SK-N-SH (cell line): ENCODE data around the gene APP. TPM values are rescaled to one million over a fixed set of nuclear protein-coding genes. Genes with fewer than 3 reads are reported as not detected.
"Not testable (repeated sequence)": the region's sequence is repeated elsewhere in the genome, so short reads cannot be mapped to it uniquely, and the experiment has no call there.

Experiments used
- CTCF ChIA-PET: fragments of 300-600, 350-600 bp; formaldehyde crosslinking; extraction: SDS; loops from one replicate; lab custom pipeline; 2021; lab: Yijun Ruan, JAX
- POLR2A ChIA-PET: fragments of 350-600 bp; sonication (Branson Sonifier 250); formaldehyde crosslinking; extraction: SDS; loops from one replicate; lab custom pipeline; 2020; ENCODE audit warnings: antibody characterized with exemption, inconsistent platforms; lab: Yijun Ruan, JAX
- DNase-seq: peaks from one replicate; pipeline ENCODE4 v3.0.0; 2012
- H2AFZ ChIP-seq: fragments of 200-600 bp; sonication (generic); 2 replicates; pipeline ENCODE4 v1.8.1; 2016; ENCODE audit warnings: antibody characterized with exemption, mild to moderate bottlenecking, low read depth
- H3F3A ChIP-seq: fragments of 200-600 bp; sonication (generic); replicated peaks from 2 replicates; pipeline ENCODE3; 2016; ENCODE audit warnings: antibody characterized with exemption, mild to moderate bottlenecking; ENCODE audit not compliant: insufficient read depth
- H3K27ac ChIP-seq, 2 experiments: fragments of 200-500 bp in 1 of 2; fragments of 200-600 bp in 1 of 2; sonication (Bioruptor generic) in 1 of 2; sonication (generic), shearing (Covaris generic) in 1 of 2; 2 replicates each; pipeline versions ENCODE4 v1.5.1 to v1.6.1; 2014 to 2016; ENCODE audit warnings: low read depth in 2 of 2, inconsistent platforms in 1 of 2, low read length in 1 of 2, mild to moderate bottlenecking in 1 of 2, mixed read lengths in 1 of 2
- H3K27me3 ChIP-seq: fragments of 200-600 bp; sonication (generic), shearing (Covaris generic); 2 replicates; pipeline ENCODE4 v1.6.1; 2016; ENCODE audit warnings: mixed run types; ENCODE audit not compliant: insufficient read depth
- H3K36me3 ChIP-seq, 2 experiments: fragments of 200-500 bp in 1 of 2; fragments of 200-600 bp in 1 of 2; sonication (Bioruptor generic) in 1 of 2; sonication (generic) in 1 of 2; replicated peaks in 1 of 2; 2 replicates each; pipeline versions ENCODE3 to v1.5.1; 2014 to 2016; ENCODE audit warnings: low read length in 1 of 2, mild to moderate bottlenecking in 1 of 2; ENCODE audit not compliant: insufficient read depth in 2 of 2, control insufficient read depth in 1 of 2
- H3K4me1 ChIP-seq, 2 experiments: fragments of 200-500 bp in 1 of 2; fragments of 200-600 bp in 1 of 2; sonication (Bioruptor generic) in 1 of 2; sonication (generic), shearing (Covaris generic) in 1 of 2; 2 replicates each; pipeline versions ENCODE4 v1.5.1 to v1.6.1; 2014 to 2016; ENCODE audit warnings: low read depth in 1 of 2, low read length in 1 of 2, mixed run types in 1 of 2; ENCODE audit not compliant: insufficient read depth in 2 of 2, control insufficient read depth in 1 of 2
- H3K4me2 ChIP-seq: fragments of 200-600 bp; sonication (generic), shearing (Covaris generic); 2 replicates; pipeline ENCODE4 v1.6.1; 2017; ENCODE audit warnings: mixed run types
- H3K4me3 ChIP-seq, 2 experiments: fragments of 200-500 bp in 1 of 2; fragments of 200-600 bp in 1 of 2; sonication (Bioruptor generic) in 1 of 2; sonication (generic), shearing (Covaris generic) in 1 of 2; 2 replicates each; pipeline versions ENCODE4 v1.5.1 to v1.8.1; 2014 to 2016; ENCODE audit warnings: low read depth in 2 of 2, inconsistent platforms in 1 of 2, low read length in 1 of 2, mild to moderate bottlenecking in 1 of 2, mixed read lengths in 1 of 2, moderate library complexity in 1 of 2
- H3K79me2 ChIP-seq: fragments of 200-600 bp; sonication (generic); 2 replicates; pipeline ENCODE4 v1.8.1; 2017; ENCODE audit warnings: mild to moderate bottlenecking; ENCODE audit not compliant: insufficient read depth
- H3K9ac ChIP-seq: fragments of 200-600 bp; sonication (generic); 2 replicates; pipeline ENCODE4 v1.6.1; 2017; ENCODE audit warnings: mixed run types
- H3K9me2 ChIP-seq: fragments of 200-600 bp; sonication (generic); 2 replicates; pipeline ENCODE4 v1.6.1; 2017; ENCODE audit warnings: mixed run types
- H3K9me3 ChIP-seq: fragments of 200-600 bp; sonication (generic); 2 replicates; pipeline ENCODE4 v1.6.1; 2017; ENCODE audit warnings: mixed run types, mild to moderate bottlenecking, moderate library complexity
- H4K20me1 ChIP-seq: fragments of 200-600 bp; sonication (generic); 2 replicates; pipeline ENCODE4 v1.6.1; 2017; ENCODE audit warnings: mild to moderate bottlenecking, mixed run types; ENCODE audit not compliant: insufficient read depth
- EZH2phosphoT487 ChIP-seq: fragments of 200-600 bp; sonication (generic); IDR thresholded peaks from 2 replicates; pipeline ENCODE4 v1.6.1; 2017; ENCODE audit warnings: low read depth, mixed run types, mild to moderate bottlenecking, antibody characterized with exemption, moderate library complexity, borderline replicate concordance
- GABPA ChIP-seq: IDR thresholded peaks from 2 replicates; pipeline ENCODE4 v1.4.0; 2012; ENCODE audit warnings: low read depth, mild to moderate bottlenecking
- NRF1 ChIP-seq: IDR thresholded peaks from 2 replicates; pipeline ENCODE4 v1.6.1; 2012; ENCODE audit warnings: low read depth, mild to moderate bottlenecking, low read length
- RCOR1 ChIP-seq: fragments of 150-350 bp; IDR thresholded peaks from 2 replicates; pipeline ENCODE4 v1.6.1; 2017; ENCODE audit warnings: antibody characterized with exemption, low read length
- REST ChIP-seq: IDR thresholded peaks from 2 replicates; pipeline ENCODE4 v1.6.1; 2012; ENCODE audit warnings: mild to moderate bottlenecking, low read depth, low read length, moderate library complexity
- SIN3A ChIP-seq: IDR thresholded peaks from 2 replicates; pipeline ENCODE4 v1.6.1; 2012; ENCODE audit warnings: low read depth, mild to moderate bottlenecking, low read length, moderate library complexity, borderline replicate concordance
- SMC3 ChIP-seq: IDR thresholded peaks from 2 replicates; pipeline ENCODE4 v1.6.1; 2012; ENCODE audit warnings: low read depth, low read length, improper control_type of control experiment
- TAF1 ChIP-seq: IDR thresholded peaks from 2 replicates; pipeline ENCODE4 v1.6.1; 2012; ENCODE audit warnings: low read depth, mild to moderate bottlenecking, low read length, moderate library complexity, borderline replicate concordance
- TEAD4 ChIP-seq: IDR thresholded peaks from 2 replicates; pipeline ENCODE4 v1.4.0; 2012; ENCODE audit warnings: mild to moderate bottlenecking, borderline replicate concordance; ENCODE audit not compliant: insufficient read depth
- YY1 ChIP-seq: IDR thresholded peaks from 2 replicates; pipeline ENCODE4 v1.4.0; 2012; ENCODE audit warnings: low read depth, mild to moderate bottlenecking
- WGBS: methylation state at CpG from one replicate; pipeline ENCODE4 v1.1.6; 2017; ENCODE audit warnings: low lambda C conversion rate; 5-methylcytosine and 5-hydroxymethylcytosine counted together
- polyA plus RNA-seq, 3 experiments: library from polyadenylated mRNA; depleted of rRNA; stranded (reverse); fragments of >200 nt; gene quantifications; 2 replicates each; pipeline ENCODE4 v1.2.3, GENCODE V29; 2012
- TF ChIP-seq, protein P1 (sequence below): fragments of 150-350 bp; IDR thresholded peaks from 2 replicates; pipeline ENCODE4 v1.6.1; 2017; ENCODE audit warnings: antibody characterized with exemption, low read length, low read depth, borderline replicate concordance

Gene APP
- polyA plus RNA-seq, 1 of the 3 experiments (the other 2 are of a cell fraction) = 780 TPM

- no peaks in the 10 kb centered on the region for H3F3A ChIP-seq
- 80% methylated on average over 9 of the region's 9 CpGs for WGBS
- TF ChIP-seq RCOR1 (no peak), REST (no peak), NRF1 (no peak), YY1 (no peak), SIN3A (no peak), TEAD4 (no peak), GABPA (no peak), EZH2phosphoT487 (no peak), SMC3 (no peak), TAF1 (no peak)
- TF ChIP-seq, protein P1, sequence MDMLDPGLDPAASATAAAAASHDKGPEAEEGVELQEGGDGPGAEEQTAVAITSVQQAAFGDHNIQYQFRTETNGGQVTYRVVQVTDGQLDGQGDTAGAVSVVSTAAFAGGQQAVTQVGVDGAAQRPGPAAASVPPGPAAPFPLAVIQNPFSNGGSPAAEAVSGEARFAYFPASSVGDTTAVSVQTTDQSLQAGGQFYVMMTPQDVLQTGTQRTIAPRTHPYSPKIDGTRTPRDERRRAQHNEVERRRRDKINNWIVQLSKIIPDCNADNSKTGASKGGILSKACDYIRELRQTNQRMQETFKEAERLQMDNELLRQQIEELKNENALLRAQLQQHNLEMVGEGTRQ = no peak
- no peaks in the 10 kb centered on the region for H3K9me2 ChIP-seq
- H3K36me3 ChIP-seq = peaks cover 9 to 11% of the 10 kb centered on the region in 2 experiments
- no peak overlapping the region for H3K9ac ChIP-seq
- H2AFZ ChIP-seq = no peak overlapping the region
- no peaks in the 10 kb centered on the region for H4K20me1 ChIP-seq
- no peak for DNase-seq
- no peak overlapping the region; a peak in 1 of 4 replicates for H3K27ac ChIP-seq
- H3K4me2 ChIP-seq = no peak overlapping the region
- no peaks in the 10 kb centered on the region for H3K9me3 ChIP-seq
- H3K4me3 ChIP-seq = no peak overlapping the region
- peaks cover 0 to 3% of the 10 kb centered on the region in 2 experiments; a peak in 2 of 4 replicates for H3K4me1 ChIP-seq
- POLR2A ChIA-PET = no interaction called here
- H3K79me2 ChIP-seq = peaks cover 12% of the 10 kb centered on the region; the same call in 1 of the 2 replicates
- CTCF ChIA-PET = interaction anchor here (0.9 to 1.8 kb wide), 2 partner anchors 142 to 145 kb away, joined by 3 to 4 read pairs; no protein-coding TSS in a partner anchor
- no peaks in the 10 kb centered on the region for H3K27me3 ChIP-seq
Measured at GRCh38 chr21:26025536-26026512, 144.7 kb downstream of the APP start.

GRCh38 chr21:26023406-26023805 lies 147.2 kb downstream of the APP start:
- H3K9me3 ChIP-seq, H3K27me3 ChIP-seq, H3K9ac ChIP-seq, POLR2A ChIA-PET, H3K4me1 ChIP-seq, CTCF ChIA-PET, H3K4me2 ChIP-seq, H3K4me3 ChIP-seq, H3F3A ChIP-seq, H2AFZ ChIP-seq, H3K9me2 ChIP-seq, H4K20me1 ChIP-seq, DNase-seq, H3K27ac ChIP-seq: not testable (repeated sequence)
- WGBS = 86% methylated on average over 4 of the region's 4 CpGs
- H3K79me2 ChIP-seq = peaks cover 12% of the 10 kb centered on the region; the same call in 1 of the 2 replicates
- peaks cover 13 to 20% of the 10 kb centered on the region in 2 experiments for H3K36me3 ChIP-seq

DNA sequence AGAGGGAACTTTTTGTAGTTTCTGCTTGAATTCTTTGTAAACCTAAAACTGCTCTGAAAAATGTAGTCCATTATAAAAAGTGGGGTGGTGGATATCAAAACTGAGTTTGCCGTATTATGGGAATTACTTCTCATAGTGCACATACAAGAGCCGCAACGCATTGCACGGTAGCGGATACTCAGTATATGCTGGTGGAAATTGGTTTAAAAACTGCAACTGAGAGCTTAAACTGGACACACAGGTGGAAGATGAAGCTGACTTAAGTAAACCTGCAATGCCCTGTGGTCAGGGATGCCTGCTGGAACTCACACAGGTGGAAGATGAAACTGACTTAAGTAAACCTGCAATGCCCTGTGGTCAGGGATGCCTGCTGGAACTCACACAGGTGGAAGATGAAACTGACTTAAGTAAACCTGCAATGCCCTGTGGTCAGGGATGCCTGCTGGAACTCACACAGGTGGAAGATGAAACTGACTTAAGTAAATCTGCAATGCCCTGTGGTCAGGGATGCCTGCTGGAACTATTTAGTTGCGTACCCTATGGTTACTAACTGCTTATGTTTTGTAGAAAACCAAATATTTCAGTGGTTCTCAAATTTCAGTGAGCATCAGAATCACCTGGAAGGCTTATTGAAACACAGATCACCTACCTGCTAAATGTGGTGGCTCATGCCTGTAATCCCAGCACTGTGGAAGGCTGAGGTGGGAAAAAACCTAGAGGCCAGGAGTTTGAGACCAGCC lies 147.8 kb downstream of the APP start:
- H3K9me2 ChIP-seq, H3K9ac ChIP-seq, H3K4me3 ChIP-seq, H3K4me2 ChIP-seq, H3K9me3 ChIP-seq, H4K20me1 ChIP-seq, H3F3A ChIP-seq, H3K27me3 ChIP-seq, H2AFZ ChIP-seq, H3K4me1 ChIP-seq, H3K27ac ChIP-seq, DNase-seq, CTCF ChIA-PET, POLR2A ChIA-PET: not testable (repeated sequence)
- peaks cover 12% of the 10 kb centered on the region; the same call in 1 of the 2 replicates for H3K79me2 ChIP-seq
- WGBS = 99% methylated on average over 6 of the region's 6 CpGs
- H3K36me3 ChIP-seq = peaks cover 13 to 20% of the 10 kb centered on the region in 2 experiments
